Stomach (tissue), 9 donors: ENCODE results near the gene KITLG. TPM values are rescaled to one million over a fixed set of nuclear protein-coding genes. Genes with fewer than 3 reads are reported as not detected.

Source experiments
- DNase-seq, 2 donors: peaks; one replicate each; pipeline versions ENCODE4 v3.0.0 to v3.0.0-alpha.2; 2013 to 2019
- H3K27ac ChIP-seq, 5 donors: fragments of 200-600 bp in 4 of 5; sonication (generic) in 4 of 5; one replicate each; pipeline ENCODE4 v1.5.1; 2013 to 2019; ENCODE audit warnings: mild to moderate bottlenecking in 1 of 5, moderate library complexity in 1 of 5
- H3K27me3 ChIP-seq, 3 donors: fragments of 200-600 bp; sonication (generic); one replicate each; pipeline ENCODE4 v1.5.1; 2017 to 2019; ENCODE audit warnings: mixed run types in 1 of 3
- H3K36me3 ChIP-seq, 4 donors: fragments of 200-600 bp; sonication (generic); 1 replicate in 3 of 4; 2 replicates in 1 of 4; pipeline ENCODE4 v1.5.1; 2016 to 2019
- H3K4me1 ChIP-seq, 4 donors: fragments of 200-600 bp; sonication (generic); one replicate each; pipeline ENCODE4 v1.5.1; 2016 to 2019
- H3K4me3 ChIP-seq, 4 donors: fragments of 200-600 bp; sonication (generic) in 3 of 4; one replicate each; pipeline ENCODE4 v1.5.1; 2016 to 2019; ENCODE audit warnings: mild to moderate bottlenecking in 1 of 4
- H3K9me3 ChIP-seq, 4 donors: fragments of 200-600 bp; sonication (generic); one replicate each; pipeline ENCODE4 v1.5.1; 2016 to 2019
- CTCF ChIP-seq, 7 experiments: fragments of 450-650 bp in 4 of 7; fragments of 200-600 bp in 3 of 7; sonication (generic) in 3 of 7; IDR thresholded peaks; one replicate each; pipeline ENCODE4 v1.5.1; 2016 to 2019; ENCODE audit warnings: antibody characterized with exemption in 7 of 7, control low read depth in 2 of 7, mild to moderate bottlenecking in 1 of 7
- EP300 ChIP-seq: sonication (generic); formaldehyde crosslinking; IDR thresholded peaks from one replicate; pipeline ENCODE4 v1.6.1; 2017; ENCODE audit warnings: antibody characterized with exemption
- POLR2A ChIP-seq, 4 donors: fragments of 450-650 bp; IDR thresholded peaks; one replicate each; pipeline ENCODE4 v1.6.1; 2016; ENCODE audit warnings: antibody characterized with exemption in 4 of 4, control low read depth in 2 of 4, mild to moderate bottlenecking in 1 of 4, moderate library complexity in 1 of 4
- POLR2AphosphoS5 ChIP-seq, 3 donors: sonication (generic); formaldehyde crosslinking; IDR thresholded peaks; one replicate each; pipeline ENCODE4 v1.6.1; 2016; ENCODE audit warnings: antibody characterized with exemption in 3 of 3
- WGBS, 5 donors: extraction: QIAGEN DNeasy Blood & Tissue Kit in 3 of 5; methylation state at CpG; one replicate each; pipeline versions ENCODE4 v1.1.5 to v1.1.7; 2013 to 2018; 5-methylcytosine and 5-hydroxymethylcytosine counted together
- intact Hi-C: fragments of 100-400 bp; cut with DNase I; formaldehyde crosslinking; loops from one replicate; pipeline ENCODE4 v1.15.1; 2023; ENCODE audit warnings: low total_unique reads
- polyA plus RNA-seq, 3 donors: library from polyadenylated mRNA; stranded (reverse); fragments of 200-250 nt; gene quantifications; one replicate each; pipeline ENCODE4 v1.2.3, GENCODE V29; 2013
- total RNA-seq, 5 donors: library from RNA; depleted of rRNA; stranded (reverse); fragments of >200 nt; gene quantifications; one replicate each; pipeline versions ENCODE4 v1.1.0 to v1.2.3, GENCODE V29; 2014 to 2016
- donor health status: healthy with polysubstance abuse.
- donor health status: Bipolar disorder and iron deficiency.
- donor health status: healthy.

Gene KITLG
- total and polyA plus RNA-seq, 8 donors = 4.6 to 62.4 (median 21.4) TPM

GRCh38 chr12:88579601-88580050 lies 645 bp downstream of the KITLG start:
- 0 to 2% (median 1%) methylated on average over 20 to 30 of the region's 30 CpGs for WGBS, 5 donors

GRCh38 chr12:88579161-88579517 lies 1.1 kb downstream of the KITLG start:
- Histone ChIP-seq H3K4me1 (peaks cover 12 to 48% (median 33%) of the 10 kb centered on the region in 4 donors), H3K27me3 (peaks cover 0 to 16% (median 0%) of the 10 kb centered on the region in 3 donors), H3K9me3 (no peaks in the 10 kb centered on the region), H3K4me3 (peak overlapping the region; percentile 76 to 95 (median 82)), H3K27ac (peak overlapping the region; percentile 16 to 90 (median 84)), H3K36me3 (no peaks in the 10 kb centered on the region)
- WGBS, 5 donors = 1 to 3% (median 2%) methylated on average over 8 of the region's 8 CpGs
- peak in 1 of 2 donors; percentile 62 for DNase-seq
- intact Hi-C loops = no loop called here
- TF ChIP-seq CTCF (IDR thresholded peaks at IDR 0.05) = peak in 5 of 7 experiments; percentile 13 to 46 (median 39)
- no peak for TF ChIP-seq EP300
- peak in 1 of 3 donors; percentile 20 for TF ChIP-seq POLR2AphosphoS5 (IDR thresholded peaks at IDR 0.05)

More at GRCh38 chr12:88579601-88580050, 645 bp downstream of the KITLG start:
- Histone ChIP-seq H3K4me1 (peaks cover 8 to 43% (median 28%) of the 10 kb centered on the region in 4 donors), H3K9me3 (no peaks in the 10 kb centered on the region), H3K27me3 (peaks cover 0 to 16% (median 0%) of the 10 kb centered on the region in 3 donors), H3K4me3 (peak overlapping the region; percentile 76 to 95 (median 82)), H3K36me3 (no peaks in the 10 kb centered on the region), H3K27ac (peak overlapping the region; percentile 77 to 90 (median 84))
- TF ChIP-seq POLR2A (IDR thresholded peaks at IDR 0.05) = no peak
- TF ChIP-seq CTCF (IDR thresholded peaks at IDR 0.05) = no peak
- no peak for TF ChIP-seq EP300
- no peak for TF ChIP-seq POLR2AphosphoS5 (IDR thresholded peaks at IDR 0.05)
- intact Hi-C loops = no loop called here
- DNase-seq = peak; percentile 68 to 74

- no peaks in the 10 kb centered on the region for H3K36me3 ChIP-seq
- H3K9me3 ChIP-seq = no peaks in the 10 kb centered on the region
- WGBS, 5 donors = 11 to 23% (median 16%) methylated on average over 12 of the region's 12 CpGs
- intact Hi-C loops = no loop called here
- H3K4me3 ChIP-seq = peak overlapping the region; percentile 76 to 95 (median 82)
- DNase-seq = peak in 1 of 2 donors; percentile 18
- peaks cover 0 to 16% (median 0%) of the 10 kb centered on the region in 3 donors for H3K27me3 ChIP-seq
- H3K27ac ChIP-seq = peak overlapping the region; percentile 16 to 90 (median 84)
- no peak for TF ChIP-seq EP300
- no peak for TF ChIP-seq POLR2AphosphoS5 (IDR thresholded peaks at IDR 0.05)
- no peak for TF ChIP-seq POLR2A (IDR thresholded peaks at IDR 0.05)
- no peak for TF ChIP-seq CTCF (IDR thresholded peaks at IDR 0.05)
- peaks cover 17 to 55% (median 38%) of the 10 kb centered on the region in 4 donors for H3K4me1 ChIP-seq
These were observed 1.8 kb downstream of the KITLG start for GRCh38 chr12:88578276-88579160.

- H3K36me3 ChIP-seq = no peaks in the 10 kb centered on the region
- H3K4me3 ChIP-seq = peak overlapping the region; percentile 76 to 95 (median 82)
- peaks cover 0 to 16% (median 0%) of the 10 kb centered on the region in 3 donors for H3K27me3 ChIP-seq
- H3K4me1 ChIP-seq = peaks cover 20 to 64% (median 45%) of the 10 kb centered on the region in 4 donors
- TF ChIP-seq POLR2AphosphoS5 (IDR thresholded peaks at IDR 0.05) (no peak), POLR2A (IDR thresholded peaks at IDR 0.05) (no peak), CTCF (IDR thresholded peaks at IDR 0.05) (peak in 2 of 7 experiments; percentile 22 to 29)
- no peaks in the 10 kb centered on the region for H3K9me3 ChIP-seq
- intact Hi-C loops = no loop called here
- WGBS, 5 donors = 22 to 33% (median 27%) methylated on average over 1 of the region's 1 CpG
- peak in 1 of 2 donors; percentile 23 for DNase-seq
- H3K27ac ChIP-seq = peak overlapping the region in 4 of 5 donors; percentile 77 to 90 (median 86)
These were observed 2.7 kb downstream of the KITLG start for GRCh38 chr12:88577537-88577936.
